ENCODE data around the gene DESI1. TPM values are rescaled to one million over a fixed set of nuclear protein-coding genes. Genes with fewer than 3 reads are reported as not detected.

Gene DESI1
- total and polyA plus RNA-seq, 2 of the 13 experiments (the other 11 are each of a cell fraction or from before 2014, with no cell fraction given), result 21.6 to 29.2 TPM

- TF ChIP-seq NAIF1 (CRISPR knock-in tag; IDR thresholded peaks at IDR 0.05; ENCODE audit: borderline replicate concordance), result no peak; the same call in 1 of the 2 replicates
- peak; percentile 73 for TF ChIP-seq KMT2B (CRISPR knock-in tag; IDR thresholded peaks at IDR 0.05)
- TF ChIP-seq MAFF (IDR thresholded peaks at IDR 0.05; ENCODE audit: low read depth, low read length), result no peak
- peak; percentile 80 for TF ChIP-seq NFYB (CRISPR knock-in tag; IDR thresholded peaks at IDR 0.05)
- TF ChIP-seq THRA (CRISPR knock-in tag; IDR thresholded peaks at IDR 0.05; ENCODE audit: borderline replicate concordance), result no peak
- no peak for TF ChIP-seq FOXK2 (IDR thresholded peaks at IDR 0.05)
- peak; percentile 61; the same call in 1 of the 2 replicates for TF ChIP-seq ZMYM4 (CRISPR knock-in tag; IDR thresholded peaks at IDR 0.05)
- TF ChIP-seq ZFYVE20 (CRISPR knock-in tag; IDR thresholded peaks at IDR 0.05; ENCODE audit: borderline replicate concordance, low read depth), result no peak
- TF ChIP-seq REXO4 (CRISPR knock-in tag; IDR thresholded peaks at IDR 0.05; ENCODE audit: borderline replicate concordance), result no peak
- TF ChIP-seq, protein P1, sequence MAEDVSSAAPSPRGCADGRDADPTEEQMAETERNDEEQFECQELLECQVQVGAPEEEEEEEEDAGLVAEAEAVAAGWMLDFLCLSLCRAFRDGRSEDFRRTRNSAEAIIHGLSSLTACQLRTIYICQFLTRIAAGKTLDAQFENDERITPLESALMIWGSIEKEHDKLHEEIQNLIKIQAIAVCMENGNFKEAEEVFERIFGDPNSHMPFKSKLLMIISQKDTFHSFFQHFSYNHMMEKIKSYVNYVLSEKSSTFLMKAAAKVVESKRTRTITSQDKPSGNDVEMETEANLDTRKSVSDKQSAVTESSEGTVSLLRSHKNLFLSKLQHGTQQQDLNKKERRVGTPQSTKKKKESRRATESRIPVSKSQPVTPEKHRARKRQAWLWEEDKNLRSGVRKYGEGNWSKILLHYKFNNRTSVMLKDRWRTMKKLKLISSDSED (CRISPR knock-in tag; IDR thresholded peaks at IDR 0.05), result no peak
- no peak for TF ChIP-seq TBP (CRISPR knock-in tag; IDR thresholded peaks at IDR 0.05)
- TF ChIP-seq, protein P2, sequence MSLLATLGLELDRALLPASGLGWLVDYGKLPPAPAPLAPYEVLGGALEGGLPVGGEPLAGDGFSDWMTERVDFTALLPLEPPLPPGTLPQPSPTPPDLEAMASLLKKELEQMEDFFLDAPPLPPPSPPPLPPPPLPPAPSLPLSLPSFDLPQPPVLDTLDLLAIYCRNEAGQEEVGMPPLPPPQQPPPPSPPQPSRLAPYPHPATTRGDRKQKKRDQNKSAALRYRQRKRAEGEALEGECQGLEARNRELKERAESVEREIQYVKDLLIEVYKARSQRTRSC (CRISPR knock-in tag; IDR thresholded peaks at IDR 0.05; ENCODE audit: low read depth), result no peak; the same call in 1 of the 2 replicates
- TF ChIP-seq ZNF407 (CRISPR knock-in tag; IDR thresholded peaks at IDR 0.05; ENCODE audit: not compliant biosample characterization), result peak; percentile 50
- no peak; the same call in 1 of the 2 replicates for TF ChIP-seq ARNT2 (CRISPR knock-in tag; IDR thresholded peaks at IDR 0.05; ENCODE audit: low read depth)
- peak; percentile 26; the same call in 1 of the 2 replicates for TF ChIP-seq EED (CRISPR knock-in tag; IDR thresholded peaks at IDR 0.05)
- peak; percentile 78; the same call in 1 of the 2 replicates for TF ChIP-seq SMAD1 (CRISPR knock-in tag; IDR thresholded peaks at IDR 0.05; ENCODE audit: borderline replicate concordance, low read depth)
- peak; percentile 75 for TF ChIP-seq MEF2D (CRISPR knock-in tag; IDR thresholded peaks at IDR 0.05)
Observed at GRCh38 chr22:41621099-41621910, 462 bp upstream of the DESI1 start, which contains the start of gene XRCC6 (continued).

Data from HepG2 (cell line).